Neutrophil (primary cell): Measurements from ENCODE around the gene CCDC158.

ENCODE experiments used
- H3K27ac ChIP-seq: fragments of 200-600 bp; sonication (generic); 2 replicates; pipeline ENCODE4 v1.5.1; 2016; ENCODE audit warnings: mild to moderate bottlenecking, moderate library complexity
- H3K27me3 ChIP-seq: fragments of 200-600 bp; sonication (generic); 2 replicates; pipeline ENCODE4 v1.6.0; 2016; ENCODE audit warnings: mild to moderate bottlenecking
- H3K36me3 ChIP-seq: fragments of 200-600 bp; sonication (generic); 2 replicates; pipeline ENCODE4 v1.5.1; 2017
- H3K4me1 ChIP-seq, 2 experiments: fragments of 200-600 bp in 1 of 2; sonication (generic) in 1 of 2; 1 replicate in 1 of 2; 2 replicates in 1 of 2; pipeline versions ENCODE4 v1.5.1 to v1.6.1; 2013 to 2016; ENCODE audit warnings: low read depth in 1 of 2, low read length in 1 of 2, mild to moderate bottlenecking in 1 of 2, moderate library complexity in 1 of 2; ENCODE audit not compliant: control insufficient read depth in 1 of 2, insufficient read depth in 1 of 2
- H3K4me3 ChIP-seq, 2 experiments: fragments of 200-600 bp in 1 of 2; sonication (generic) in 1 of 2; 1 replicate in 1 of 2; 2 replicates in 1 of 2; pipeline ENCODE4 v1.5.1; 2013 to 2016; ENCODE audit warnings: low read depth in 1 of 2, low read length in 1 of 2, mild to moderate bottlenecking in 1 of 2, moderate library complexity in 1 of 2
- H3K9me3 ChIP-seq: fragments of 200-600 bp; sonication (generic); 2 replicates; pipeline ENCODE4 v1.5.1; 2016
- CTCF ChIP-seq: fragments of 200-600 bp; sonication (generic); IDR thresholded peaks from 2 replicates; pipeline ENCODE4 v1.5.1; 2016; ENCODE audit warnings: antibody characterized with exemption

CCDC158 gene

GRCh38 chr4:76376534-76376933, 44.4 kb downstream of the CCDC158 start:
- no peaks in the 10 kb centered on the region for H3K9me3 ChIP-seq
- no peak overlapping the region for H3K4me3 ChIP-seq
- peaks cover 15 to 29% of the 10 kb centered on the region in 2 experiments for H3K4me1 ChIP-seq
- H3K27me3 ChIP-seq, result no peaks in the 10 kb centered on the region
- no peak overlapping the region for H3K27ac ChIP-seq
- TF ChIP-seq CTCF, result no peak
- no peaks in the 10 kb centered on the region for H3K36me3 ChIP-seq

GRCh38 chr4:76375703-76376102, 45.2 kb downstream of the CCDC158 start:
- no peaks in the 10 kb centered on the region for H3K36me3 ChIP-seq
- no peak for TF ChIP-seq CTCF
- no peaks in the 10 kb centered on the region for H3K9me3 ChIP-seq

GRCh38 chr4:76374798-76375197, 46.1 kb downstream of the CCDC158 start:
- peaks cover 15 to 23% of the 10 kb centered on the region in 2 experiments for H3K4me1 ChIP-seq
- H3K27me3 ChIP-seq, result no peaks in the 10 kb centered on the region
- H3K4me3 ChIP-seq, result no peak overlapping the region
- H3K9me3 ChIP-seq, result no peaks in the 10 kb centered on the region
- H3K36me3 ChIP-seq, result no peaks in the 10 kb centered on the region
- H3K27ac ChIP-seq, result no peak overlapping the region
- TF ChIP-seq CTCF, result no peak

More at GRCh38 chr4:76375703-76376102, 45.2 kb downstream of the CCDC158 start:
- Histone ChIP-seq H3K27ac (no peak overlapping the region), H3K4me1 (peaks cover 15 to 23% of the 10 kb centered on the region in 2 experiments), H3K27me3 (no peaks in the 10 kb centered on the region), H3K4me3 (no peak overlapping the region)

GRCh38 chr4:76373919-76374552, 46.9 kb downstream of the CCDC158 start:
- Histone ChIP-seq H3K4me3 (no peak overlapping the region), H3K9me3 (no peaks in the 10 kb centered on the region), H3K4me1 (peaks cover 15 to 23% of the 10 kb centered on the region in 2 experiments), H3K27ac (no peak overlapping the region), H3K27me3 (no peaks in the 10 kb centered on the region), H3K36me3 (no peaks in the 10 kb centered on the region)
- no peak for TF ChIP-seq CTCF

- TF ChIP-seq CTCF, result no peak
- Histone ChIP-seq H3K27ac (no peak overlapping the region), H3K36me3 (no peaks in the 10 kb centered on the region), H3K9me3 (no peaks in the 10 kb centered on the region), H3K4me1 (no peaks in the 10 kb centered on the region), H3K4me3 (no peak overlapping the region), H3K27me3 (no peaks in the 10 kb centered on the region)
Measured at GRCh38 chr4:76366737-76367136, 54.2 kb downstream of the CCDC158 start.
